ENCODE data around the gene POU2F1.

DNA sequence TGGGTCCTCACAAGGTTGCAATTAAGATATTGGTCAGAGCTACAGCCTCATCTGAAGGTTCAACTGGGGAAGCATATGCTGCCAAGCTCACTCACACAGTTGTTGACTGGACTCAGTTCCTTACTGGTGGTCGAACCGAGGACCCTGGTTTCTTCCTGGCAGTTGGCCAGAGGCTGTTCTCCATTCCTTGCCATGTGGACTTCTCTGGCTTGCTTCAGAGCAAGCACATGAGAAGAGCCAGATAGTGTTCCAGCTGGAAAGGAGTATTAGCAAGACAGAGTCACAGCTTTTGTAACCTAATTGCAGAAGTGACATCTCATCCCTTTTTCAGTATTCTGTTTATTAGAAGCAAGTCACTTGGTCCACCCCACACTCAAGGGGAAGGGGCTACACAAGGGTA lies 23.6 kb downstream of the POU2F1 start:
- TF ChIP-seq, protein P1, sequence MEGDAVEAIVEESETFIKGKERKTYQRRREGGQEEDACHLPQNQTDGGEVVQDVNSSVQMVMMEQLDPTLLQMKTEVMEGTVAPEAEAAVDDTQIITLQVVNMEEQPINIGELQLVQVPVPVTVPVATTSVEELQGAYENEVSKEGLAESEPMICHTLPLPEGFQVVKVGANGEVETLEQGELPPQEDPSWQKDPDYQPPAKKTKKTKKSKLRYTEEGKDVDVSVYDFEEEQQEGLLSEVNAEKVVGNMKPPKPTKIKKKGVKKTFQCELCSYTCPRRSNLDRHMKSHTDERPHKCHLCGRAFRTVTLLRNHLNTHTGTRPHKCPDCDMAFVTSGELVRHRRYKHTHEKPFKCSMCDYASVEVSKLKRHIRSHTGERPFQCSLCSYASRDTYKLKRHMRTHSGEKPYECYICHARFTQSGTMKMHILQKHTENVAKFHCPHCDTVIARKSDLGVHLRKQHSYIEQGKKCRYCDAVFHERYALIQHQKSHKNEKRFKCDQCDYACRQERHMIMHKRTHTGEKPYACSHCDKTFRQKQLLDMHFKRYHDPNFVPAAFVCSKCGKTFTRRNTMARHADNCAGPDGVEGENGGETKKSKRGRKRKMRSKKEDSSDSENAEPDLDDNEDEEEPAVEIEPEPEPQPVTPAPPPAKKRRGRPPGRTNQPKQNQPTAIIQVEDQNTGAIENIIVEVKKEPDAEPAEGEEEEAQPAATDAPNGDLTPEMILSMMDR (IDR thresholded peaks at IDR 0.05): no peak
- TF ChIP-seq POLR2A (IDR thresholded peaks at IDR 0.05): no peak
- TF ChIP-seq POLR2AphosphoS5 (IDR thresholded peaks at IDR 0.05): no peak
- TF ChIP-seq EP300 (IDR thresholded peaks at IDR 0.05): no peak

All from suprapubic skin (tissue), 4 donors.